ENCODE results near the gene PEAK3. TPM values are rescaled to one million over a fixed set of nuclear protein-coding genes. Genes with fewer than 3 reads are reported as not detected.
A peak's percentile ranks its signal among the peaks of the same experiment; 100 is the strongest.

Gene PEAK3
- total and polyA plus RNA-seq, 2 donors (not counting 1 experiment from before 2014, with no cell fraction given), result 0.18 to 0.71 TPM

GRCh38 chr19:2307518-2308012, 25.6 kb upstream of the PEAK3 start:
- POLR2A ChIA-PET, result interaction anchor here (0.6 to 3.8 kb wide), 5 partner anchors 9 to 24 kb away, joined by 3 to 14 read pairs (median 4); no protein-coding TSS in a partner anchor
- CTCF ChIA-PET, result interaction anchor here (1.0 kb wide), 1 partner anchor 20 kb away, joined by 3 read pairs; no protein-coding TSS in a partner anchor
- Histone ChIP-seq H2AFZ (ENCODE audit: insufficient read depth, low read depth, low read length, poor library complexity, severe bottlenecking) (peak overlapping the region; percentile 27), H3K4me1 (ENCODE audit: control insufficient read depth in 2 of 2, insufficient read depth in 2 of 2, low read length in 2 of 2) (peaks cover 38 to 43% of the 10 kb centered on the region in 2 donors), H3K9ac (ENCODE audit: low read length) (peak overlapping the region; percentile 51), H3K9me3 (ENCODE audit: control extremely low read depth in 1 of 3, control insufficient read depth in 2 of 3, insufficient read depth in 1 of 3, low read length in 2 of 3) (peaks cover 0 to 10% (median 0%) of the 10 kb centered on the region in 3 donors), H3K27ac (ENCODE audit: low read length in 2 of 2) (no peak overlapping the region), H3K36me3 (replicated peaks in 1 of 2; ENCODE audit: control extremely low read depth in 1 of 2, control insufficient read depth in 1 of 2, extremely low read depth in 1 of 2, insufficient read depth in 2 of 2, low read length in 1 of 2) (no peaks in the 10 kb centered on the region), H3K79me2 (ENCODE audit: control insufficient read depth, insufficient read depth, low read length) (peaks cover 32% of the 10 kb centered on the region), H4K20me1 (ENCODE audit: control insufficient read depth, insufficient read depth, low read length, poor library complexity, severe bottlenecking) (no peaks in the 10 kb centered on the region), H3K4me3 (ENCODE audit: control extremely low read depth in 1 of 5, extremely low read depth in 1 of 5, insufficient read depth in 1 of 5, low read depth in 2 of 5, low read length in 4 of 5) (peak overlapping the region in 4 of 5 experiments; percentile 21 to 49 (median 44)), H3K27me3 (replicated peaks in 1 of 4; ENCODE audit: control extremely low read depth in 1 of 4, control insufficient read depth in 3 of 4, insufficient read depth in 4 of 4, low read length in 3 of 4) (peaks cover 0 to 49% (median 18%) of the 10 kb centered on the region in 4 experiments), H3K4me2 (replicated peaks; ENCODE audit: low read depth, low read length, poor library complexity, severe bottlenecking) (peak overlapping the region; percentile 90)
- TF ChIP-seq CTCF (IDR thresholded peaks at IDR 0.05) (no peak), EZH2 (IDR thresholded peaks at IDR 0.05; ENCODE audit: borderline replicate concordance, insufficient read depth, low read depth, low read length, poor library complexity, severe bottlenecking) (no peak)
- Mint-ChIP-seq H3K4me1 (peaks cover 32% of the 10 kb centered on the region), H3K4me3 (peak overlapping the region; percentile 56), H3K27me3 (peaks cover 12% of the 10 kb centered on the region), H3K27ac (no peak overlapping the region), H3K9me3 (ENCODE audit: insufficient read depth) (no peaks in the 10 kb centered on the region)
- DNase-seq (no peak), ATAC-seq (ENCODE audit: low read depth) (no peak)
- WGBS (ENCODE audit: insufficient coverage), result 24% methylated on average over 31 of the region's 33 CpGs
- intact Hi-C loops (cut with micrococcal nuclease), result no loop called here

GRCh38 chr19:2306971-2307370, 25.0 kb upstream of the PEAK3 start:
- Histone ChIP-seq H4K20me1 (ENCODE audit: control insufficient read depth, insufficient read depth, low read length, poor library complexity, severe bottlenecking) (no peaks in the 10 kb centered on the region), H3K27me3 (replicated peaks in 1 of 4; ENCODE audit: control extremely low read depth in 1 of 4, control insufficient read depth in 3 of 4, insufficient read depth in 4 of 4, low read length in 3 of 4) (peaks cover 0 to 43% (median 16%) of the 10 kb centered on the region in 4 experiments), H3K9me3 (ENCODE audit: control extremely low read depth in 1 of 3, control insufficient read depth in 2 of 3, insufficient read depth in 1 of 3, low read length in 2 of 3) (peaks cover 0 to 16% (median 0%) of the 10 kb centered on the region in 3 donors), H3K4me1 (ENCODE audit: control insufficient read depth in 2 of 2, insufficient read depth in 2 of 2, low read length in 2 of 2) (peaks cover 39 to 44% of the 10 kb centered on the region in 2 donors), H3K27ac (ENCODE audit: low read length in 2 of 2) (no peak overlapping the region), H3K36me3 (replicated peaks in 1 of 2; ENCODE audit: control extremely low read depth in 1 of 2, control insufficient read depth in 1 of 2, extremely low read depth in 1 of 2, insufficient read depth in 2 of 2, low read length in 1 of 2) (no peaks in the 10 kb centered on the region), H3K4me3 (ENCODE audit: control extremely low read depth in 1 of 5, extremely low read depth in 1 of 5, insufficient read depth in 1 of 5, low read depth in 2 of 5, low read length in 4 of 5) (no peak overlapping the region), H3K79me2 (ENCODE audit: control insufficient read depth, insufficient read depth, low read length) (peaks cover 32% of the 10 kb centered on the region), H3K4me2 (replicated peaks; ENCODE audit: low read depth, low read length, poor library complexity, severe bottlenecking) (peak overlapping the region; percentile 90), H3K9ac (ENCODE audit: low read length) (peak overlapping the region; percentile 51), H2AFZ (ENCODE audit: insufficient read depth, low read depth, low read length, poor library complexity, severe bottlenecking) (no peak overlapping the region)
- peak overlapping the region; percentile 80 for H3K27ac Mint-ChIP-seq
- ATAC-seq (ENCODE audit: low read depth), result no peak
- peaks cover 12% of the 10 kb centered on the region for H3K27me3 Mint-ChIP-seq
- ChIA-PET CTCF (interaction anchor here (1.0 kb wide), 1 partner anchor 19 kb away, joined by 3 read pairs; no protein-coding TSS in a partner anchor), POLR2A (interaction anchor here (0.6 to 3.8 kb wide), 5 partner anchors 10 to 605 kb away, joined by 4 to 14 read pairs (median 5); no protein-coding TSS in a partner anchor)
- peak overlapping the region; percentile 64 for H3K4me3 Mint-ChIP-seq
- no peak for DNase-seq
- TF ChIP-seq CTCF (IDR thresholded peaks at IDR 0.05) (no peak), EZH2 (IDR thresholded peaks at IDR 0.05; ENCODE audit: borderline replicate concordance, insufficient read depth, low read depth, low read length, poor library complexity, severe bottlenecking) (no peak)
- no peaks in the 10 kb centered on the region for H3K9me3 Mint-ChIP-seq (ENCODE audit: insufficient read depth)
- WGBS (ENCODE audit: insufficient coverage), result 73% methylated on average over 17 of the region's 17 CpGs
- peaks cover 38% of the 10 kb centered on the region for H3K4me1 Mint-ChIP-seq
- intact Hi-C loops (cut with micrococcal nuclease), result no loop called here

Data from B cell (primary cell).